ENCODE data around the gene PHF5A. TPM values are rescaled to one million over a fixed set of nuclear protein-coding genes. Genes with fewer than 3 reads are reported as not detected.

PHF5A gene
- total RNA-seq, 1 donor from 2014 or later, result 36.1 TPM

- peaks cover 5% of the 10 kb centered on the region for H3K27me3 Mint-ChIP-seq (ENCODE audit: unreplicated experiment)
- H3K4me3 Mint-ChIP-seq (ENCODE audit: unreplicated experiment), result no peak overlapping the region
- no peaks in the 10 kb centered on the region for H3K36me3 Mint-ChIP-seq (ENCODE audit: unreplicated experiment)
- peaks cover 23% of the 10 kb centered on the region for H3K4me1 Mint-ChIP-seq (ENCODE audit: low read depth, unreplicated experiment)
- no peak for TF ChIP-seq CTCF (IDR thresholded peaks at IDR 0.05; ENCODE audit: partially characterized antibody, unreplicated experiment)
- no peak for DNase-seq
- peaks cover 1% of the 10 kb centered on the region for H3K9me3 Mint-ChIP-seq (ENCODE audit: unreplicated experiment)
- no peak overlapping the region for H3K27ac Mint-ChIP-seq (ENCODE audit: unreplicated experiment)
Observed at GRCh38 chr22:41488076-41488475, 19.6 kb upstream of the PHF5A start.

- peaks cover 5% of the 10 kb centered on the region for H3K27me3 Mint-ChIP-seq (ENCODE audit: unreplicated experiment)
- peaks cover 29% of the 10 kb centered on the region for H3K4me1 Mint-ChIP-seq (ENCODE audit: low read depth, unreplicated experiment)
- no peaks in the 10 kb centered on the region for H3K36me3 Mint-ChIP-seq (ENCODE audit: unreplicated experiment)
- peaks cover 1% of the 10 kb centered on the region for H3K9me3 Mint-ChIP-seq (ENCODE audit: unreplicated experiment)
- DNase-seq, result no peak
- peak overlapping the region; percentile 19 for H3K27ac Mint-ChIP-seq (ENCODE audit: unreplicated experiment)
- peak overlapping the region; percentile 35 for H3K4me3 Mint-ChIP-seq (ENCODE audit: unreplicated experiment)
- TF ChIP-seq CTCF (IDR thresholded peaks at IDR 0.05; ENCODE audit: partially characterized antibody, unreplicated experiment), result no peak
Observed at GRCh38 chr22:41487037-41487935, 18.8 kb upstream of the PHF5A start.

- TF ChIP-seq CTCF (IDR thresholded peaks at IDR 0.05; ENCODE audit: partially characterized antibody, unreplicated experiment), result no peak
- H3K9me3 Mint-ChIP-seq (ENCODE audit: unreplicated experiment), result peaks cover 3% of the 10 kb centered on the region
- DNase-seq, result no peak
- H3K4me3 Mint-ChIP-seq (ENCODE audit: unreplicated experiment), result no peak overlapping the region
- peaks cover 5% of the 10 kb centered on the region for H3K27me3 Mint-ChIP-seq (ENCODE audit: unreplicated experiment)
- H3K27ac Mint-ChIP-seq (ENCODE audit: unreplicated experiment), result no peak overlapping the region
- peaks cover 45% of the 10 kb centered on the region for H3K4me1 Mint-ChIP-seq (ENCODE audit: low read depth, unreplicated experiment)
- no peaks in the 10 kb centered on the region for H3K36me3 Mint-ChIP-seq (ENCODE audit: unreplicated experiment)
Observed at GRCh38 chr22:41485033-41485432, 16.5 kb upstream of the PHF5A start.

- peaks cover 9% of the 10 kb centered on the region for H3K27me3 Mint-ChIP-seq (ENCODE audit: unreplicated experiment)
- TF ChIP-seq CTCF (IDR thresholded peaks at IDR 0.05; ENCODE audit: partially characterized antibody, unreplicated experiment), result no peak
- peaks cover 48% of the 10 kb centered on the region for H3K4me1 Mint-ChIP-seq (ENCODE audit: low read depth, unreplicated experiment)
- H3K4me3 Mint-ChIP-seq (ENCODE audit: unreplicated experiment), result no peak overlapping the region
- no peak for DNase-seq
- H3K9me3 Mint-ChIP-seq (ENCODE audit: unreplicated experiment), result peaks cover 5% of the 10 kb centered on the region
- no peaks in the 10 kb centered on the region for H3K36me3 Mint-ChIP-seq (ENCODE audit: unreplicated experiment)
- H3K27ac Mint-ChIP-seq (ENCODE audit: unreplicated experiment), result peak overlapping the region; percentile 93
Observed at GRCh38 chr22:41482319-41482935, 13.9 kb upstream of the PHF5A start.

- peaks cover 5% of the 10 kb centered on the region for H3K9me3 Mint-ChIP-seq (ENCODE audit: unreplicated experiment)
- no peak for DNase-seq
- no peak overlapping the region for H3K4me3 Mint-ChIP-seq (ENCODE audit: unreplicated experiment)
- H3K27ac Mint-ChIP-seq (ENCODE audit: unreplicated experiment), result peak overlapping the region; percentile 93
- TF ChIP-seq CTCF (IDR thresholded peaks at IDR 0.05; ENCODE audit: partially characterized antibody, unreplicated experiment), result no peak
- no peaks in the 10 kb centered on the region for H3K36me3 Mint-ChIP-seq (ENCODE audit: unreplicated experiment)
- H3K4me1 Mint-ChIP-seq (ENCODE audit: low read depth, unreplicated experiment), result peaks cover 44% of the 10 kb centered on the region
- peaks cover 9% of the 10 kb centered on the region for H3K27me3 Mint-ChIP-seq (ENCODE audit: unreplicated experiment)
Observed at GRCh38 chr22:41481925-41482318, 13.4 kb upstream of the PHF5A start.
